ENCODE results near the gene TNFAIP8. TPM values are rescaled to one million over a fixed set of nuclear protein-coding genes. Genes with fewer than 3 reads are reported as not detected.

The TNFAIP8 gene
- total and polyA plus RNA-seq, 10 of the 15 experiments (the other 5 are each of a cell fraction or from before 2014, with no cell fraction given): 124 to 324 (median 177) TPM

DNA sequence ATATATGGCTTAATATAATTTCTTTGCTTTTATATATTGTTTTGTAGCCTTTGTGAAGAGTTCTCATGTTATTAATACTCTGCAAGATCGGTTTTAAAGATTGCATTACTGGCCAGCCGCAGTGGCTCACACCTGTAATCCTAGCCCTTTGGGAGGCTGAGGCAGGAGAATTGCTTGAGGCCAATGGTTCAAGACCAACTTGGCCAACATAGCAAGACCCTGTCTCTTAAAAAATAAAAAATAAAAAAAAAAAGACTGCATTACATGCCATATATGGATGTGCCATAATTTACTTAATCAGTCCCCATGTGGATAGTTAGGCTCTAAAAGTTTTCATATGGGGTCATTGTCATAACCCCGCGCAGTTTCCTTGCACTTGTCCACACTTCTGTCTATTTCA is 31.0 kb upstream of the TNFAIP8 start (continued):
- TF ChIP-seq, protein P1, sequence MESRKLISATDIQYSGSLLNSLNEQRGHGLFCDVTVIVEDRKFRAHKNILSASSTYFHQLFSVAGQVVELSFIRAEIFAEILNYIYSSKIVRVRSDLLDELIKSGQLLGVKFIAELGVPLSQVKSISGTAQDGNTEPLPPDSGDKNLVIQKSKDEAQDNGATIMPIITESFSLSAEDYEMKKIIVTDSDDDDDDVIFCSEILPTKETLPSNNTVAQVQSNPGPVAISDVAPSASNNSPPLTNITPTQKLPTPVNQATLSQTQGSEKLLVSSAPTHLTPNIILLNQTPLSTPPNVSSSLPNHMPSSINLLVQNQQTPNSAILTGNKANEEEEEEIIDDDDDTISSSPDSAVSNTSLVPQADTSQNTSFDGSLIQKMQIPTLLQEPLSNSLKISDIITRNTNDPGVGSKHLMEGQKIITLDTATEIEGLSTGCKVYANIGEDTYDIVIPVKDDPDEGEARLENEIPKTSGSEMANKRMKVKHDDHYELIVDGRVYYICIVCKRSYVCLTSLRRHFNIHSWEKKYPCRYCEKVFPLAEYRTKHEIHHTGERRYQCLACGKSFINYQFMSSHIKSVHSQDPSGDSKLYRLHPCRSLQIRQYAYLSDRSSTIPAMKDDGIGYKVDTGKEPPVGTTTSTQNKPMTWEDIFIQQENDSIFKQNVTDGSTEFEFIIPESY (IDR thresholded peaks at IDR 0.05): no peak
- TF ChIP-seq MTA3 (IDR thresholded peaks at IDR 0.05; ENCODE audit: borderline replicate concordance, low read length): no peak
- TF ChIP-seq NBN (IDR thresholded peaks at IDR 0.05): no peak
- TF ChIP-seq ZNF24 (IDR thresholded peaks at IDR 0.05): no peak
- TF ChIP-seq BMI1 (IDR thresholded peaks at IDR 0.05; ENCODE audit: borderline replicate concordance): no peak
- TF ChIP-seq SMAD1 (IDR thresholded peaks at IDR 0.05; ENCODE audit: low read depth, partially characterized antibody): no peak
- no peak for TF ChIP-seq ZNF217 (IDR thresholded peaks at IDR 0.05)
- TF ChIP-seq BHLHE40 (IDR thresholded peaks at IDR 0.05; ENCODE audit: borderline replicate concordance in 1 of 2, low read depth in 2 of 2, low read length in 1 of 2): no peak
- no peak for TF ChIP-seq SIX5 (IDR thresholded peaks at IDR 0.05; ENCODE audit: low read depth, low read length, severe bottlenecking)

DNA sequence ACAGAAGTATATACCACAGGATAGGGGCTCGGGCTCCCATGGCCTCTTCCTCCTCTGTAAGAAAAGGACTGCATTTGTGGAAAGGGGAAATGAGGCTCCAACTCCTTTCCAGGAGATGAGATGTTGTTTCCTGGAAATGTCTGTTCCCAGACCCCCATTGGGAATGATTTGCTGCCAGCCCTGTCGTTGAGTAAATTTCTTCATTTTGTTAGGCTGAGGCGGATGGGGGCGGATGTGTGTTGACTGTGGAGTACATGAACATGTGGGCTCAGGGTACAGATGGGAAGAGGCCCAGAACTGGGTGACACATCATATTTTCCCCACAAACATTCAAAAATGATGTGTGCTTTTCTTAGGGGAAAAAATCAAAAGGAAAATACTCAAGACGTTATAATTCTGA is 28.8 kb upstream of the TNFAIP8 start:
- Histone ChIP-seq H3K4me3 (no peak overlapping the region; the same call in 1 of the 2 replicates), H3K79me2 (ENCODE audit: control insufficient read depth, insufficient read depth, low read length) (peaks cover 87% of the 10 kb centered on the region), H3K27ac (ENCODE audit: control insufficient read depth, insufficient read depth) (peak overlapping the region; percentile 54), H3K4me1 (ENCODE audit: control insufficient read depth, insufficient read depth, low read length) (peaks cover 54% of the 10 kb centered on the region), H4K20me1 (ENCODE audit: control insufficient read depth, insufficient read depth) (no peaks in the 10 kb centered on the region), H2AFZ (ENCODE audit: control insufficient read depth, low read depth, low read length) (no peak overlapping the region), H3K27me3 (replicated peaks in 1 of 2; ENCODE audit: control insufficient read depth in 2 of 2, insufficient read depth in 2 of 2, low read length in 1 of 2) (no peaks in the 10 kb centered on the region), H3K9me3 (replicated peaks; ENCODE audit: control insufficient read depth, insufficient read depth, low read length) (no peaks in the 10 kb centered on the region), H3K36me3 (ENCODE audit: control insufficient read depth in 2 of 2, insufficient read depth in 2 of 2, low read length in 1 of 2) (peaks cover 0 to 3% of the 10 kb centered on the region in 2 experiments; a peak in 2 of 4 replicates), H3K9ac (ENCODE audit: control insufficient read depth, insufficient read depth, low read length) (no peak overlapping the region), H3K4me2 (ENCODE audit: control insufficient read depth, insufficient read depth) (0 out of 2 replicates have a peak overlapping the region, but pooled peaks have one; percentile 23)
- FAIRE-seq: no peak
- WGBS (ENCODE audit: insufficient coverage, insufficient replicate concordance, low lambda C conversion rate, missing lambda C conversion rate): 44% methylated on average over 5 of the region's 5 CpGs
- ChIA-PET POLR2A (interaction anchor here (1.2 kb wide), 2 partner anchors 8 to 13 kb away, joined by 3 to 4 read pairs; no protein-coding TSS in a partner anchor), RAD21 (ENCODE audit: unreplicated experiment) (no interaction called here), SMC1A (ENCODE audit: uncharacterized antibody, unreplicated experiment) (interaction anchor here (1.3 to 1.4 kb wide), 2 partner anchors 12 to 21 kb away, joined by 4 read pairs; no protein-coding TSS in a partner anchor), CTCF (interaction anchor here (1.3 kb wide), 1 partner anchor 9 kb away, joined by 3 read pairs; no protein-coding TSS in a partner anchor)
- no TSS peak for BruUV-seq (replicated peaks)
- in situ Hi-C loops (cut with MboI): no loop called here
- intact Hi-C loops (cut with micrococcal nuclease; ENCODE audit: unreplicated experiment): no loop called here
- no peak for DNase-seq (ENCODE audit: low read depth, low spot score)
- ATAC-seq: no peak
- TF ChIP-seq, protein P2, sequence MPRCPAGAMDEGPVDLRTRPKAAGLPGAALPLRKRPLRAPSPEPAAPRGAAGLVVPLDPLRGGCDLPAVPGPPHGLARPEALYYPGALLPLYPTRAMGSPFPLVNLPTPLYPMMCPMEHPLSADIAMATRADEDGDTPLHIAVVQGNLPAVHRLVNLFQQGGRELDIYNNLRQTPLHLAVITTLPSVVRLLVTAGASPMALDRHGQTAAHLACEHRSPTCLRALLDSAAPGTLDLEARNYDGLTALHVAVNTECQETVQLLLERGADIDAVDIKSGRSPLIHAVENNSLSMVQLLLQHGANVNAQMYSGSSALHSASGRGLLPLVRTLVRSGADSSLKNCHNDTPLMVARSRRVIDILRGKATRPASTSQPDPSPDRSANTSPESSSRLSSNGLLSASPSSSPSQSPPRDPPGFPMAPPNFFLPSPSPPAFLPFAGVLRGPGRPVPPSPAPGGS (IDR thresholded peaks at IDR 0.05; ENCODE audit: borderline replicate concordance, insufficient read depth, low read depth, low read length, poor library complexity, severe bottlenecking): no peak
- TF ChIP-seq RCOR1 (conservative IDR thresholded peaks at IDR 0.05; ENCODE audit: low read depth, low read length) (no peak), RUNX3 (IDR thresholded peaks at IDR 0.05; ENCODE audit: low read length) (peak; percentile 40; the same call in 1 of the 2 replicates), JUNB (IDR thresholded peaks at IDR 0.05) (peak; percentile 22; the same call in 1 of the 2 replicates), ETV6 (conservative IDR thresholded peaks at IDR 0.05 in 1 of 2, IDR thresholded peaks at IDR 0.05 in 1 of 2; ENCODE audit: borderline replicate concordance in 1 of 2, low read depth in 1 of 2) (0 out of 4 replicates have a peak, but pooled peaks of 1 of the 2 experiments have one; percentile 11), EED (IDR thresholded peaks at IDR 0.05; ENCODE audit: low read depth) (peak; percentile 19), WRNIP1 (IDR thresholded peaks at IDR 0.05; ENCODE audit: borderline replicate concordance, low read depth, low read length) (no peak)
- TF ChIP-seq, protein P3, sequence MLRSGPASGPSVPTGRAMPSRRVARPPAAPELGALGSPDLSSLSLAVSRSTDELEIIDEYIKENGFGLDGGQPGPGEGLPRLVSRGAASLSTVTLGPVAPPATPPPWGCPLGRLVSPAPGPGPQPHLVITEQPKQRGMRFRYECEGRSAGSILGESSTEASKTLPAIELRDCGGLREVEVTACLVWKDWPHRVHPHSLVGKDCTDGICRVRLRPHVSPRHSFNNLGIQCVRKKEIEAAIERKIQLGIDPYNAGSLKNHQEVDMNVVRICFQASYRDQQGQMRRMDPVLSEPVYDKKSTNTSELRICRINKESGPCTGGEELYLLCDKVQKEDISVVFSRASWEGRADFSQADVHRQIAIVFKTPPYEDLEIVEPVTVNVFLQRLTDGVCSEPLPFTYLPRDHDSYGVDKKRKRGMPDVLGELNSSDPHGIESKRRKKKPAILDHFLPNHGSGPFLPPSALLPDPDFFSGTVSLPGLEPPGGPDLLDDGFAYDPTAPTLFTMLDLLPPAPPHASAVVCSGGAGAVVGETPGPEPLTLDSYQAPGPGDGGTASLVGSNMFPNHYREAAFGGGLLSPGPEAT (IDR thresholded peaks at IDR 0.05; ENCODE audit: low read depth): no peak

Measured in GM12878 (cell line).